ENCODE results near the gene DAB1. TPM values are rescaled to one million over a fixed set of nuclear protein-coding genes. Genes with fewer than 3 reads are reported as not detected.

The DAB1 gene
- total RNA-seq, 5 donors from 2014 or later (not counting 1 experiment from before 2014, with no cell fraction given) = 0.82 to 3.7 (median 1.5) TPM

DNA sequence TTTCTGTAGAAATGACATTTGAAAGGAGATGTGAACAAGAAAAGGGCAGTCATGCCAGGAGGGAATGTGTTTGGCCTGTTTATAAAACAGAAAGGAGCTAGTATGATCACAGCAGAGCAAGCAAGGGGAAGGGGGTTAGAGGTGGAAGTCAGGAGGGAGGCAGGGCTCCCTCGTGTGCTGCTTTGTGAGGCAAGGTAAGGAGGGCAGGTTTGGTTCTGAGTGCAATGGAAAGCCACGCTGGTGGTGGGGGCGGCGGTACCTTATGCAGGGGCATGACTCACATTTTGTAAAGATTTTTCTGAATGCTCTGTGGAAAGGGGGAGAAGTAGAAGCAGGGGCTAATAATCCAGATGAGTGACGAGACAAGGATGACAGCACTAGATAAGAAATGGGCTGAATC lies 260.5 kb downstream of the DAB1 start:
- WGBS (ENCODE audit: insufficient coverage) = 67% methylated on average over 5 of the region's 5 CpGs
- no peak for ATAC-seq (replicated peaks in 1 of 4)
- H3K4me3 Mint-ChIP-seq = no peak overlapping the region

DNA sequence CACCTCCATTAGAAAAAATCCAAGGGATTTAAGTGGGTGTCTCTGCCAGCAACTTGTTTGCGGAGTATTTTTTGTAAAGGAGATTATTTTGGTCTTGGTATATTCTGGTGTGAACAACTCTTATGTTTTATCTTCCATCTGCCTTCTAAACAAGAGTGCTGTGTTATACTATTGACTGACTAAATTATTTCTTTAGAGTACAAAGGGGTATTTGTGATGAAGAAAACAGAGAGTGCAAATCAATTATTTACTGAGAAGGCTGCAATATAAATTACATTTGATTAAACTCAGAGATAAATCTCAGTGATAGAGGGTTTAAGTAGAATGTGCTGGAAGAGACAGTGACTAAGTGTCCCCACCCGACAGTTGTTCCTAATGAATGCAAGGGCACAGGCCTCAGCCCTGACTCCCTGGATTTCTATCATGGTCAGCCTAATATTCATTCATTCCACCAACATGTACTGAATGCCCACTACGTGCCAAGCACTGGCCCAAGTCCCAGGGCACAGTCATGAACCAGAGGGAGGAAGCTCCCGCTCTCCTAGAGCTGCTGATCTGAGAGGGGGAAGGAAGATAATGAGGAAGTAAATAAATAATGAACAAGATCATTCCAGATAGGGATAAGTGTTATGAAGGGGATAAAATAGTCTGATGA lies 261.1 kb downstream of the DAB1 start:
- no peak overlapping the region for H3K27ac ChIP-seq (ENCODE audit: low read length)
- CTCF ChIA-PET = no interaction called here
- Mint-ChIP-seq H3K4me3 (no peak overlapping the region), H3K36me3 (no peaks in the 10 kb centered on the region), H3K27me3 (peaks cover 0 to 4% of the 10 kb centered on the region in 2 donors), H3K4me1 (peaks cover 0 to under 1% (median 0%) of the 10 kb centered on the region in 3 donors), H3K27ac (no peak overlapping the region), H3K9me3 (peaks cover 0 to 4% (median 0%) of the 10 kb centered on the region in 3 donors)
- WGBS (ENCODE audit: insufficient coverage) = 60% methylated on average over 1 of the region's 4 CpGs
- DNase-seq (no peak), ATAC-seq (replicated peaks in 1 of 4) (no peak)
- H3K27me3 ChIP-seq (replicated peaks in 1 of 2; ENCODE audit: control insufficient read depth in 2 of 2, extremely low read depth in 1 of 2, insufficient read depth in 2 of 2, low read length in 1 of 2) = no peaks in the 10 kb centered on the region
- POLR2A ChIA-PET = no interaction called here
- no peaks in the 10 kb centered on the region for H3K4me1 ChIP-seq (ENCODE audit: control insufficient read depth in 1 of 2, extremely low read depth in 1 of 2, insufficient read depth in 2 of 2, low read length in 2 of 2)
- H3K4me3 ChIP-seq (ENCODE audit: control insufficient read depth in 1 of 2, extremely low read depth in 1 of 2, low read length in 1 of 2) = no peak overlapping the region
- no peaks in the 10 kb centered on the region for H3K36me3 ChIP-seq (ENCODE audit: control insufficient read depth in 2 of 2, extremely low read depth in 1 of 2, insufficient read depth in 1 of 2, low read length in 1 of 2)
- H3K9me3 ChIP-seq = no peaks in the 10 kb centered on the region

More for the DNA sequence above, 260.5 kb downstream of the DAB1 start:
- POLR2A ChIA-PET = no interaction called here
- H3K36me3 Mint-ChIP-seq = no peaks in the 10 kb centered on the region
- Histone ChIP-seq H3K27me3 (replicated peaks in 1 of 2; ENCODE audit: control insufficient read depth in 2 of 2, extremely low read depth in 1 of 2, insufficient read depth in 2 of 2, low read length in 1 of 2) (no peaks in the 10 kb centered on the region), H3K36me3 (ENCODE audit: control insufficient read depth in 2 of 2, extremely low read depth in 1 of 2, insufficient read depth in 1 of 2, low read length in 1 of 2) (no peaks in the 10 kb centered on the region), H3K27ac (ENCODE audit: low read length) (no peak overlapping the region), H3K4me3 (ENCODE audit: control insufficient read depth in 1 of 2, extremely low read depth in 1 of 2, low read length in 1 of 2) (no peak overlapping the region), H3K9me3 (no peaks in the 10 kb centered on the region), H3K4me1 (ENCODE audit: control insufficient read depth in 1 of 2, extremely low read depth in 1 of 2, insufficient read depth in 2 of 2, low read length in 2 of 2) (no peaks in the 10 kb centered on the region)
- DNase-seq = no peak
- CTCF ChIA-PET = no interaction called here
- H3K4me1 Mint-ChIP-seq = no peaks in the 10 kb centered on the region
- H3K27me3 Mint-ChIP-seq = peaks cover 0 to 4% of the 10 kb centered on the region in 2 donors
- H3K27ac Mint-ChIP-seq = no peak overlapping the region
- H3K9me3 Mint-ChIP-seq = peaks cover 0 to 4% (median 0%) of the 10 kb centered on the region in 3 donors

DNA sequence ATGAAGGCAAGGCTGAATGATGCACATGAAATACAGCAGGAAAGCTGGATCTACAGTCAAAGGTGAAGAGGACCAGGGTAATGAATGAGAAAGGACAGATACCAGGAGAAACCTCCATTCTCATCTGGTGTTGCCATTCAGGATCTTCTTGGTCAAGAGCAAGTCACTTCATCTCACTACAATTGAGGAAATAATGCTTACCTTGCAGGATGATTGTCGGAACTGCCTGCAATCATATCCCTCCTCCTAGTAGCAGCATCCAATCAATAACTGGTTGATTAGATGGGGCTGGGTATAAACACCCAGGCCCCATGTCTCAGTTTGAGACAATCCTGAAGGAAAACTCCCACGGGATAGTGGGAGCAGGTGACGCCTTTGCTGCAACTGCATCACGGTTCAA lies 263.3 kb downstream of the DAB1 start:
- Mint-ChIP-seq H3K27ac (no peak overlapping the region), H3K36me3 (no peaks in the 10 kb centered on the region), H3K4me1 (peaks cover 0 to 2% (median 0%) of the 10 kb centered on the region in 3 donors), H3K9me3 (peaks cover 0 to 9% (median 3%) of the 10 kb centered on the region in 3 donors), H3K27me3 (peaks cover 4 to 22% of the 10 kb centered on the region in 2 donors), H3K4me3 (no peak overlapping the region)
- CTCF ChIA-PET = no interaction called here
- no peak overlapping the region for H3K4me3 ChIP-seq (ENCODE audit: control insufficient read depth in 1 of 2, extremely low read depth in 1 of 2, low read length in 1 of 2)
- H3K9me3 ChIP-seq = no peaks in the 10 kb centered on the region
- H3K4me1 ChIP-seq (ENCODE audit: control insufficient read depth in 1 of 2, extremely low read depth in 1 of 2, insufficient read depth in 2 of 2, low read length in 2 of 2) = no peaks in the 10 kb centered on the region
- POLR2A ChIA-PET = no interaction called here
- no peak overlapping the region for H3K27ac ChIP-seq (ENCODE audit: low read length)
- DNase-seq = no peak
- WGBS (ENCODE audit: insufficient coverage) = no CpG with 5 or more reads among the region's 4 CpGs
- H3K36me3 ChIP-seq (ENCODE audit: control insufficient read depth in 2 of 2, extremely low read depth in 1 of 2, insufficient read depth in 1 of 2, low read length in 1 of 2) = no peaks in the 10 kb centered on the region
- H3K27me3 ChIP-seq (replicated peaks in 1 of 2; ENCODE audit: control insufficient read depth in 2 of 2, extremely low read depth in 1 of 2, insufficient read depth in 2 of 2, low read length in 1 of 2) = no peaks in the 10 kb centered on the region
- ATAC-seq (replicated peaks in 1 of 4) = no peak

DNA sequence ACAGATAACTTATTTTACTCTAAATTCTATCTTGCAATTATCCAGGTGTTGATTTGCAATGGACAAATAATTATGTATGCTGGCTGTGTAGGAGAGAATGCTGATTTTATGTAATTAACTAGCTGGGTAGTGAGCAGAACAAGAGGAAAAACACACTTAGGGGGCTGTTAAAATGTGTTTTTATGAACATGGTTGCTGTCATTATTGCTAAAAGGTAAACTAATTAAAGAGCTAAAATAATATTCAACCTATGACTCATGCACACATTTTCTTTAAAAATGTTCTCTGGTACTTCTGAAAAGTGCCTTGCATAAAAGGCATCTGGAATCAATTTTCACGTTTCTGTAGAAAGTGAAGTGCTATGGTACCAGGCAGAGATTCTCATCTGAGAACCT lies 265.3 kb downstream of the DAB1 start:
- no peak overlapping the region for H3K27ac Mint-ChIP-seq
- no peak for ATAC-seq (replicated peaks in 1 of 4)

DNA sequence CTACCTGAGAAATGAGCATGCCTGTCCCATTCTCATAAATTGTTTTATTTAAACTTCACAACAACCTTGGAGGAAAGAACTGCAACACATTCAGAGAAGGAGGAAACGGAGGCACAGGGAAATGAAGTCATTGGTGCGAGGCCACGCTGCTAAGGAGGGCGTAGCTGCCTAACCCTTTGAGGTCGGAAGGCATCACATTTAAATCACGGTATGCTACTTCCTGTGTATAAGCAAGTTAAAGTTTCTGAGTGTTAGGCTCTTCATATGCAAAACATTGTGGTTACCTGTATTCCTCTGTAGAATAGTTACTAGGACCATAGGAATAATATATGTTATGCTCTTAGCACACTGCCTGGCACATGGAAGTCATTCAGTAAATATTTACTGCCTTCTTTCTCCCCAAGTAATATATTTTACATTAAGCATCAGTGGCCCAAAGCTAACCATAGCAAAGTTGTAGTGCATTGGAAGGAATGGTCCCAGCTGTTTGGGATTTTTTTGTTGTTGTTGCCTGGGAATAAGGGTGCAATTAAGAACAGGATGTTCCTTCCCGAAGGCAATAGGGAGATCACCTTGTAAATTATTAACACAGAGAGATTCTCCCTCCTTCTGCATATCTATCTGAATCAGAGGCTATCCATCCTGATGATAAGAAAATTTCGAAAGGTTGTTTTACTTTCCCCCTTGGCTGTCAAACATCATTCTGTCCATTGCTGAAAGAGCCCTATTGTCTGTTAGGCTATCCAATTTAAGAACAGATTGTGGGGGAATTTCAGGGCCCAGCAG lies 265.8 kb downstream of the DAB1 start:
- DNase-seq (no peak), ATAC-seq (replicated peaks in 1 of 4) (no peak)
- H3K27me3 ChIP-seq (replicated peaks in 1 of 2; ENCODE audit: control insufficient read depth in 2 of 2, extremely low read depth in 1 of 2, insufficient read depth in 2 of 2, low read length in 1 of 2) = no peaks in the 10 kb centered on the region
- no peaks in the 10 kb centered on the region for H3K36me3 ChIP-seq (ENCODE audit: control insufficient read depth in 2 of 2, extremely low read depth in 1 of 2, insufficient read depth in 1 of 2, low read length in 1 of 2)
- 72% methylated on average over 5 of the region's 8 CpGs for WGBS (ENCODE audit: insufficient coverage)
- no peaks in the 10 kb centered on the region for H3K36me3 Mint-ChIP-seq
- H3K4me1 ChIP-seq (ENCODE audit: control insufficient read depth in 1 of 2, extremely low read depth in 1 of 2, insufficient read depth in 2 of 2, low read length in 2 of 2) = no peaks in the 10 kb centered on the region
- no peaks in the 10 kb centered on the region for H3K9me3 ChIP-seq
- H3K27ac ChIP-seq (ENCODE audit: low read length) = no peak overlapping the region
- ChIA-PET CTCF (no interaction called here), POLR2A (no interaction called here)
- peaks cover 0 to 2% (median 0%) of the 10 kb centered on the region in 3 donors for H3K4me1 Mint-ChIP-seq
- H3K27me3 Mint-ChIP-seq = peaks cover 4 to 27% of the 10 kb centered on the region in 2 donors
- H3K4me3 ChIP-seq (ENCODE audit: control insufficient read depth in 1 of 2, extremely low read depth in 1 of 2, low read length in 1 of 2) = no peak overlapping the region
- H3K9me3 Mint-ChIP-seq = peaks cover 0 to 15% (median 3%) of the 10 kb centered on the region in 3 donors
- no peak overlapping the region for H3K4me3 Mint-ChIP-seq
- no peak overlapping the region for H3K27ac Mint-ChIP-seq

More for the DNA sequence above, 265.3 kb downstream of the DAB1 start:
- Histone ChIP-seq H3K4me1 (ENCODE audit: control insufficient read depth in 1 of 2, extremely low read depth in 1 of 2, insufficient read depth in 2 of 2, low read length in 2 of 2) (no peaks in the 10 kb centered on the region), H3K4me3 (ENCODE audit: control insufficient read depth in 1 of 2, extremely low read depth in 1 of 2, low read length in 1 of 2) (no peak overlapping the region), H3K27me3 (replicated peaks in 1 of 2; ENCODE audit: control insufficient read depth in 2 of 2, extremely low read depth in 1 of 2, insufficient read depth in 2 of 2, low read length in 1 of 2) (no peaks in the 10 kb centered on the region), H3K36me3 (ENCODE audit: control insufficient read depth in 2 of 2, extremely low read depth in 1 of 2, insufficient read depth in 1 of 2, low read length in 1 of 2) (no peaks in the 10 kb centered on the region), H3K27ac (ENCODE audit: low read length) (no peak overlapping the region), H3K9me3 (no peaks in the 10 kb centered on the region)
- Mint-ChIP-seq H3K36me3 (no peaks in the 10 kb centered on the region), H3K4me1 (peaks cover 0 to 2% (median 0%) of the 10 kb centered on the region in 3 donors), H3K4me3 (no peak overlapping the region), H3K9me3 (peaks cover 0 to 15% (median 3%) of the 10 kb centered on the region in 3 donors), H3K27me3 (peaks cover 4 to 27% of the 10 kb centered on the region in 2 donors)
- no CpG with 5 or more reads among the region's 1 CpG for WGBS (ENCODE audit: insufficient coverage)
- CTCF ChIA-PET = no interaction called here
- POLR2A ChIA-PET = no interaction called here
- DNase-seq = no peak

DNA sequence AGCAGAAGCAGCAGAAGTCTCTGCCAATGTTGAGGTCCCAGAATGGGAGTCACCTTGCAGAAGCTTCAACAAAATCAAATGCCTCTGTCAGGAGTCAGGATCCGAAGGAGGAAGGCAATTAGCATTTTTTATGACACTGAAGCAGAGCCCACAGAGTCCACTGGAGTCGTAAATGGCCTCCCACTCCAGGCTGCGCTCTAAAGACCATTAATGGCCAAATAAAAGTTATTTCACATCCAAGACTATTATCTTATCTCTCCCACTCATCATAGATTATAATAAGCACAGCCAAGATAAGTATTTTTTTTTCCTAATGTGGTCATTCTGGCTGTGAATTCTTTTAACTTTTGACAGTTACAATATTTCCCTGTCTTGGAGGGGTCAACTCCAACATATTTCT lies 267.0 kb downstream of the DAB1 start:
- ATAC-seq (replicated peaks in 1 of 4) (no peak), DNase-seq (no peak)
- POLR2A ChIA-PET = no interaction called here
- Mint-ChIP-seq H3K4me3 (no peak overlapping the region), H3K27me3 (peaks cover 4 to 27% of the 10 kb centered on the region in 2 donors), H3K4me1 (peaks cover 0 to 2% (median 0%) of the 10 kb centered on the region in 3 donors), H3K9me3 (peaks cover 0 to 15% (median 3%) of the 10 kb centered on the region in 3 donors), H3K27ac (peak overlapping the region in 1 of 2 donors; percentile 20), H3K36me3 (no peaks in the 10 kb centered on the region)
- H3K4me3 ChIP-seq (ENCODE audit: control insufficient read depth in 1 of 2, extremely low read depth in 1 of 2, low read length in 1 of 2) = no peak overlapping the region
- no peaks in the 10 kb centered on the region for H3K4me1 ChIP-seq (ENCODE audit: control insufficient read depth in 1 of 2, extremely low read depth in 1 of 2, insufficient read depth in 2 of 2, low read length in 2 of 2)
- H3K9me3 ChIP-seq = no peaks in the 10 kb centered on the region
- no peak overlapping the region for H3K27ac ChIP-seq (ENCODE audit: low read length)
- no peaks in the 10 kb centered on the region for H3K27me3 ChIP-seq (replicated peaks in 1 of 2; ENCODE audit: control insufficient read depth in 2 of 2, extremely low read depth in 1 of 2, insufficient read depth in 2 of 2, low read length in 1 of 2)
- CTCF ChIA-PET = no interaction called here
- WGBS (ENCODE audit: insufficient coverage) = 20% methylated on average over 1 of the region's 3 CpGs
- H3K36me3 ChIP-seq (ENCODE audit: control insufficient read depth in 2 of 2, extremely low read depth in 1 of 2, insufficient read depth in 1 of 2, low read length in 1 of 2) = no peaks in the 10 kb centered on the region

All from T-cell (primary cell).